22Rv1 (cell line): Measurements from ENCODE around the gene SEMA6C.

Experiments used
- ZFX ChIP-seq: fragments of 450-650 bp; IDR thresholded peaks from 2 replicates; pipeline ENCODE4 v1.6.1; 2017; ENCODE audit warnings: antibody characterized with exemption, borderline replicate concordance
- TF ChIP-seq, protein P1 (sequence below): fragments of 450-650 bp; IDR thresholded peaks from 2 replicates; pipeline ENCODE4 v1.5.1; 2017; ENCODE audit warnings: mild to moderate bottlenecking

DNA sequence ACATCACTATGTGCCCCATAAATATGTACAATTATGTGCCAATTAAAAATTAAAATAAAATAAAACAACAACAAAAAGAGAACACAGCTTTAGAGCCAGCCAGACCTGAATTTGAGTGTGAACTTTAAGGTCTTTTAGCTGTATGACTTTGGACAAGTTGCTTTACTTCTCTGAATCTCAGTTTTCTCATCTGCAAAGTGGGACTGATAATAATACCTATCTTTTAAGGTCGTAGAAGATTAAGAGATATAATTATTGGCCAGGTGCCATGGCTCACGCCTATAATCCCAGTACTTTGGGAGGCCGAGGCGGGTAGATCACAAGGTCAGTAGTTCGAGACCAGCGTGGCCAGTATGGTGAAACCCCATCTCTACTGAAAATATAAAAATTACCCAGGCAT, 46.9 kb upstream of the SEMA6C start:
- TF ChIP-seq, protein P1, sequence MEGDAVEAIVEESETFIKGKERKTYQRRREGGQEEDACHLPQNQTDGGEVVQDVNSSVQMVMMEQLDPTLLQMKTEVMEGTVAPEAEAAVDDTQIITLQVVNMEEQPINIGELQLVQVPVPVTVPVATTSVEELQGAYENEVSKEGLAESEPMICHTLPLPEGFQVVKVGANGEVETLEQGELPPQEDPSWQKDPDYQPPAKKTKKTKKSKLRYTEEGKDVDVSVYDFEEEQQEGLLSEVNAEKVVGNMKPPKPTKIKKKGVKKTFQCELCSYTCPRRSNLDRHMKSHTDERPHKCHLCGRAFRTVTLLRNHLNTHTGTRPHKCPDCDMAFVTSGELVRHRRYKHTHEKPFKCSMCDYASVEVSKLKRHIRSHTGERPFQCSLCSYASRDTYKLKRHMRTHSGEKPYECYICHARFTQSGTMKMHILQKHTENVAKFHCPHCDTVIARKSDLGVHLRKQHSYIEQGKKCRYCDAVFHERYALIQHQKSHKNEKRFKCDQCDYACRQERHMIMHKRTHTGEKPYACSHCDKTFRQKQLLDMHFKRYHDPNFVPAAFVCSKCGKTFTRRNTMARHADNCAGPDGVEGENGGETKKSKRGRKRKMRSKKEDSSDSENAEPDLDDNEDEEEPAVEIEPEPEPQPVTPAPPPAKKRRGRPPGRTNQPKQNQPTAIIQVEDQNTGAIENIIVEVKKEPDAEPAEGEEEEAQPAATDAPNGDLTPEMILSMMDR, result no peak
- TF ChIP-seq ZFX, result no peak
